Measurements from ENCODE around the gene ENTPD8. TPM values are rescaled to one million over a fixed set of nuclear protein-coding genes. Genes with fewer than 3 reads are reported as not detected.

The ENTPD8 gene
- total and polyA plus RNA-seq, 2 of the 13 experiments (the other 11 are each of a cell fraction or from before 2014, with no cell fraction given): 0.26 to 0.44 TPM

DNA sequence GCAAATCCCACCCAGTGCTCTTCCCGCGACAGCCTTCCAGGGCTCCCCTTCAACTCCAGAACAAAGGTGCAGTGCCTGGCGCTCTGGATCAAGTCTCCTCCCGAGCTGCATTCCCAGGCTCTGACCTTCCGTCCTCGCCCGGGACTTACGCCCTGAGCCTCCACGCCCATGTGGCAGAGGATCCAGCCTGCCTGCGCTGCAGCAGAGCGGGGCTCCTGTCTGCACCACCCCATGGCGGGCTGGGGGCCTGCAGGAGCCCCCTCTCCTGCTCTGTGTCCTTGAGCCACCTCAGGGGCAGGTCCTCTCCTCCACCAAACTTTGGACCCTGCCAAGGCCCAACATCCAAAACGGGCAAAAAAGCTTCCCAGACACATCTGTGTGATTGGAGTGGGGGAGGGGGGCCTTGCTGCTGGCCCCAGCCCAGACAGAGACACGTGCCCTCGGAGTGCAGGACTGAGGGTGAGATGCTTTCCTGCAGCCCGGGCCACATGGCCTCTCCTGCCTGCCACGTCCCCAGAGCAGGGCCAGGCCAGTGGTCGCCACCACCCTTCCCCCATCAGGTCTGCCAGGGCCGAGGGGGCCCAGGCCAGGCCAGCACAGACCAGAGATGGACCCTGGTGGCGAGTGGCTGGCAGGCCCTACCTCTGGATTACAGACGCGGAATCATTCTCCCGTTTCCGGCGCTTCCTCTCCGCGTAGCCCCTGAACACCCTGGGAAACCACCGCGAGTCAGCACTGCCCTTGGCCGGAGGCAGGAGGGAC is 13.6 kb upstream of the ENTPD8 start (continued):
- TF ChIP-seq PHF8 (CRISPR knock-in tag; IDR thresholded peaks at IDR 0.05) (peak; percentile 56), ZSCAN9 (CRISPR knock-in tag; IDR thresholded peaks at IDR 0.05; ENCODE audit: borderline replicate concordance) (peak; percentile 88; the same call in 1 of the 2 replicates), SOX13 (IDR thresholded peaks at IDR 0.05) (no peak), SOX13 (CRISPR knock-in tag; conservative IDR thresholded peaks at IDR 0.05 in 1 of 2, IDR thresholded peaks at IDR 0.05 in 1 of 2) (peak in 1 of 2 experiments; percentile 63; a peak in 2 of 4 replicates), FOXC1 (CRISPR knock-in tag; IDR thresholded peaks at IDR 0.05; ENCODE audit: borderline replicate concordance) (peak; percentile 72; the same call in 1 of the 2 replicates), ZNF281 (CRISPR knock-in tag; IDR thresholded peaks at IDR 0.05; ENCODE audit: borderline replicate concordance) (peak; percentile 99), PRDM10 (CRISPR knock-in tag; IDR thresholded peaks at IDR 0.05; ENCODE audit: low read depth) (peak; percentile 36; the same call in 1 of the 2 replicates), ZNF879 (CRISPR knock-in tag; IDR thresholded peaks at IDR 0.05) (0 out of 2 replicates have a peak, but pooled peaks have one; percentile 5), ATF7-NPFF (CRISPR knock-in tag; IDR thresholded peaks at IDR 0.05; ENCODE audit: low read depth) (peak; percentile 59), ZBTB20 (CRISPR knock-in tag; IDR thresholded peaks at IDR 0.05; ENCODE audit: borderline replicate concordance, low read depth) (0 out of 2 replicates have a peak, but pooled peaks have one; percentile 43), KMT2B (CRISPR knock-in tag; IDR thresholded peaks at IDR 0.05) (peak; percentile 79), CENPT (CRISPR knock-in tag; IDR thresholded peaks at IDR 0.05; ENCODE audit: low read depth) (peak; percentile 72; the same call in 1 of the 2 replicates), KMT2A (CRISPR knock-in tag; IDR thresholded peaks at IDR 0.05) (peak; percentile 69), HOXD1 (CRISPR knock-in tag; IDR thresholded peaks at IDR 0.05) (peak; percentile 55), ZNF383 (CRISPR knock-in tag; IDR thresholded peaks at IDR 0.05; ENCODE audit: borderline replicate concordance) (no peak), ZFP1 (CRISPR knock-in tag; IDR thresholded peaks at IDR 0.05) (peak; percentile 80; the same call in 1 of the 2 replicates), ZNF674 (CRISPR knock-in tag; IDR thresholded peaks at IDR 0.05; ENCODE audit: low read depth) (0 out of 2 replicates have a peak, but pooled peaks have one; percentile 30), ZNF776 (CRISPR knock-in tag; IDR thresholded peaks at IDR 0.05) (peak; percentile 60; the same call in 1 of the 2 replicates)
- TF ChIP-seq, protein P1, sequence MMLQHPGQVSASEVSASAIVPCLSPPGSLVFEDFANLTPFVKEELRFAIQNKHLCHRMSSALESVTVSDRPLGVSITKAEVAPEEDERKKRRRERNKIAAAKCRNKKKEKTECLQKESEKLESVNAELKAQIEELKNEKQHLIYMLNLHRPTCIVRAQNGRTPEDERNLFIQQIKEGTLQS (CRISPR knock-in tag; IDR thresholded peaks at IDR 0.05): peak; percentile 5; the same call in 1 of the 2 replicates
- TF ChIP-seq, protein P2, sequence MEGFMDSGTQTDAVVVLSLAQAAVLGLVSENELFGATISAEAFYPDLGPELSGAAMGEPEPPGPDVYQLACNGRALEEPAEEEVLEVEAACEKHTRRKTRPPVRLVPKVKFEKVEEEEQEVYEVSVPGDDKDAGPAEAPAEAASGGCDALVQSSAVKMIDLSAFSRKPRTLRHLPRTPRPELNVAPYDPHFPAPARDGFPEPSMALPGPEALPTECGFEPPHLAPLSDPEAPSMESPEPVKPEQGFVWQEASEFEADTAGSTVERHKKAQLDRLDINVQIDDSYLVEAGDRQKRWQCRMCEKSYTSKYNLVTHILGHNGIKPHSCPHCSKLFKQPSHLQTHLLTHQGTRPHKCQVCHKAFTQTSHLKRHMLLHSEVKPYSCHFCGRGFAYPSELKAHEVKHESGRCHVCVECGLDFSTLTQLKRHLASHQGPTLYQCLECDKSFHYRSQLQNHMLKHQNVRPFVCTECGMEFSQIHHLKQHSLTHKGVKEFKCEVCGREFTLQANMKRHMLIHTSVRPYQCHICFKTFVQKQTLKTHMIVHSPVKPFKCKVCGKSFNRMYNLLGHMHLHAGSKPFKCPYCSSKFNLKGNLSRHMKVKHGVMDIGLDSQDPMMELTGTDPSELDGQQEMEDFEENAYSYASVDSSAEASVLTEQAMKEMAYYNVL (CRISPR knock-in tag; IDR thresholded peaks at IDR 0.05; ENCODE audit: borderline replicate concordance): peak; percentile 51; the same call in 1 of the 2 replicates
